Stimulated activated CD4-positive, alpha-beta T cell treated with anti-CD3 and anti-CD28 coated beads, Interleukin-4, amount 100 ng/mL, for 4 hours (primary cell): ENCODE results near the gene GNB1L.

Source experiments
- DNase-seq, 2 experiments: peaks; one replicate each; pipeline ENCODE4 v3.0.0-alpha.2; 2020

The GNB1L gene

GRCh38 chr22:19859861-19860510, 5.3 kb upstream of the GNB1L start:
- DNase-seq, result no peak

GRCh38 chr22:19857382-19857781, 2.7 kb upstream of the GNB1L start:
- no peak for DNase-seq

- peak; percentile 50 to 54 for DNase-seq
These were observed 1.1 kb upstream of the GNB1L start for GRCh38 chr22:19855504-19856409.

GRCh38 chr22:19853879-19854777, 546 bp downstream of the GNB1L start:
- no peak for DNase-seq

- no peak for DNase-seq
These were observed 1.4 kb downstream of the GNB1L start for GRCh38 chr22:19853058-19853878.

DNA sequence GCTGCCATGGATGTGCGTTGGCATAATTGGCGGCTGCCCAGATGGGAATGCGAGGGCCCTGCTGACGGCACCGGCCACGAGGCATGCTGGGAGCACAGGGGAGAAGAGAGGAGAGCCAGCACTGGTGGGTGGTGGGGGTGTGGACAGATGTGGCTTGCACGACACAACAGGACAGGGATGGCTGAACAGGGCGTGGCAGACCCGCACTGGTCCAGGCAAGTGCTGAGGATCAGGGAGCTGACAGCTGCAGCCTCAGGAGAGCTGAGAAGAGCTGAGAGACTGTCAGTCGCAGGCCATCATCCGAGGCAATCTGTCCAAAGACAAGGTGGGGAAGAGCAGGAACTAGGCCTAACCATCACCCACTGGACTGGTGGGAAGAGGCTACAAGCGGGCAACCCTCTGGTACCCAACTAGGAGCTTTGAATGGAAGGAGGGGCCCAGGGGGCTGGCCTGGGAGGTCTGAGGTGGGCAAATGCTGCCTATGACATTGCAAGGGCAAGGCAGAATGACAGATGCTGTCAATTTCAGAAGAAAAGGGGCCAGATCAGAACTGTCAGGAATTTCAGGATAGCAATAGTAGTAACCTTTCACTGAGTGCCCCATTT, 2.4 kb downstream of the GNB1L start:
- no peak for DNase-seq

DNA sequence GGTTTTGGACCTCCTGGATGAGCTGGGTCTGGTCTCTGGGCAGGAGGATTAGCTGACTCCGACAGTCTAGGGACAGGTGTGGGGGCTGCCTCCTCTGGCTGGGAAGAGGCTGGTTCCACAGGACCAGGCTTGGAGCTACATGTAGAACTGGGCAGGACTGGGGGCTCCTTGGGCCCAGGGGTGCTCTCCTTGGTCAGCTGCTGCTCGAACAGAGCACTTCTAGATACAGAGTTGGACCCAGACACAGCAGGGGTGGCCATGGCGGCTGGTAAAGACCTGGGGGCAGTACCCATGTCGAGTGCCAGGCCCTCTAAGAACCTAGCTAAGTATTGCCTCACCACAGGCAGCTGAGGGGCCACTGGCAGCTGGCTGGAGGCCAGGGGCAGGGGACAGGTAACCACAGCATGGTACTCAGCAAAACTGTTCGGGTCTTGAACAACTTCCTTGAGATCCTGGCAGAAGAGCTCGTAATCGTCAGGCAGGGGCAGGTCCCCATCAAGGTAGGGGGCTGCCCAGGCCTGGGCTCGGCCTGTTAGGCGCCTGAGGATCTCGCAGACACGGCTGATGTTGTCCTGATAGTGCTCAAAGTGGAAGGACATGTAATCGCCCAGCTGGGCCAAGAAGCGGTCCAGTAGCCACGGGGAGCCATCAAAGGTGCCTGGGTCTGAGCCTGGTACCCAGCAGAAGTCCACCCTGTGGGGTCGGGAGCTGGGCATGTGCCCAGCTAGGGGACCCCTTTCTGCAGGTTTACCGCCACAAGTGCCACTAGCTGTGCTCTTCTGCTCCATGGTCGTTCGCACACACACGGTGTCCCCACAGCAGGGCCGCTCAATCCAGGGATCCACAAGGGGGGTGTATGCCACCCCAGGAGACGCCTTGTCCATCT, 3.1 kb downstream of the GNB1L start:
- DNase-seq, result no peak

GRCh38 chr22:19850763-19851109, 3.9 kb downstream of the GNB1L start:
- DNase-seq, result no peak

DNA sequence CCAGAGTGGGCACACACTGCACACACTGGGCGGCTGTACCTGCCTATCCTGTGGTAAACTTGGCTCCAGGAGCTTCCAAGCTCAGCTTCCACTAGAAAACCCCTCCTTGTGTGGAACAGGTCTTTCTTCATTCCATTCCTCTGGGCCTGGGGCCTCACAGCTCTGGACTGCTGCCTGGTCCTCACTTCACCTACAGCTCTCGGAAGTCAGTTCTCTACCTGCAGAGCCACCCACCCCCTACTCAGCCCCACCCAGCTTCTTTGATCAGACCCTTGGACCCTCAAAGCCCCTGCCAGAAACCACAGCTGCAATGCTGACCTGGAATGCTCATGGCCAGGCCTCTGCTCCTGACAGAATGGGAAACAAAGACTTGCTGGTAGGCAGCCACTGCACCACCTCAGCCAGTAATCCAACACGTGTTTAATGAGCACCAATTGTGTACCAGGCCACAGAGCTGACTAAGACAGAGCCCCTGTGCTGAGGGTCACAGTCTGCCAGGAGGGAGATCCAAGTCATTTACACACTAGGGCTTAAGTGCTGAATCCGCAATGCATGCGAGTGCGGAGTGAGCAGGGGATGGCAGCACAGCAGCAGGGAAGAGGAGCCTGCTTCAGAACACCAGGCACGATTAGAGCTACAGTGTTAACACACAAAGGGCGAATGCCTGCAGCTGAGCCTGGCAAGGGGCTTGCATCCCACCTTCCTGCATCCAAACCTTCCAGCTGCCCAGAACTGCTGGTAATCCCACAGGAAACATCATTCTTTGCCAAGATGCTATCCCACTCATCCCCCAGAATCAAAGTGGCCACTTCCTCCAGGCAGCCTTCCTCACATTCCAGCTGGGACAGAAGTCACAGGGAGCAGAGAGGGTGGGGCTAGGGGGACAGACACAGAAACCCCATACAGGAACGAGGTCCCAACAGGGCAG, 4.6 kb downstream of the GNB1L start:
- no peak for DNase-seq

GRCh38 chr22:19848298-19849224, 6.1 kb downstream of the GNB1L start:
- no peak for DNase-seq

GRCh38 chr22:19847345-19847632, 7.4 kb downstream of the GNB1L start:
- DNase-seq, result no peak

DNA sequence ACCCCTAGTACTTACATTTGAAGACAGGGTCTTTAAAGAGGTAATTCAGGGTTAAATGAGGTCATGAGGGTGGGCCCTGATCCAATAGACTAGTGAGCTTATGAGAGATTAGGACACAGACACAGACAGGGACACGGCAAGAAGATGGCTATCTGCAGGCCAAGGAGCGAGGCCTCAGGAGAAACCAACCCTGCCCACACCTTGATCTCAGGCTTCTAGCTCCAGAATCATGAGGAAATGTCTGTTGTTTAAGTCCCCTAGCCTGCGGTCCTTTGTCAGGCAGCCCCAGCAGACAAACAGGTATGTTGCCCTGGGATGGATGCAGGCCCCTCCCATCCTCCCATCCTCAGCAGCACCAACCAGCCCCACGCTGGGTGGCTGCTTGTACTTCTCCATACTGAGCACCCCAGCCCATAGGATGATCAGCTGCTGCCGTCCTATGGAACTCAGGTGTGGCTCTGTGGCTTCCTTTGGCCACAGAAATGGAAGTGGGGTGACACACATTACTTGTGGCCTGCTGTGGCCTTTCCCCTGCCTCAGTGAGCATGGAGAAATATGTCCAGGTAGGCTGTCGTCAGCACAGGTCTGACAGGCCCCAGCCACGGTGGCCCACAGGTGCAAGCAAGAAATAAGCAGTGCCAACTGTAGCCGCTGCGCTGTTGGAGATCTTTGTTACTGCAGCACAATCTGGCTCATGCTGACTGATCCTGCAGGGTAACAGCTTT, 7.9 kb downstream of the GNB1L start:
- no peak for DNase-seq

GRCh38 chr22:19845054-19845722, 9.5 kb downstream of the GNB1L start:
- DNase-seq, result no peak

- no peak for DNase-seq
These were observed 10.2 kb downstream of the GNB1L start for GRCh38 chr22:19844377-19845053.

DNA sequence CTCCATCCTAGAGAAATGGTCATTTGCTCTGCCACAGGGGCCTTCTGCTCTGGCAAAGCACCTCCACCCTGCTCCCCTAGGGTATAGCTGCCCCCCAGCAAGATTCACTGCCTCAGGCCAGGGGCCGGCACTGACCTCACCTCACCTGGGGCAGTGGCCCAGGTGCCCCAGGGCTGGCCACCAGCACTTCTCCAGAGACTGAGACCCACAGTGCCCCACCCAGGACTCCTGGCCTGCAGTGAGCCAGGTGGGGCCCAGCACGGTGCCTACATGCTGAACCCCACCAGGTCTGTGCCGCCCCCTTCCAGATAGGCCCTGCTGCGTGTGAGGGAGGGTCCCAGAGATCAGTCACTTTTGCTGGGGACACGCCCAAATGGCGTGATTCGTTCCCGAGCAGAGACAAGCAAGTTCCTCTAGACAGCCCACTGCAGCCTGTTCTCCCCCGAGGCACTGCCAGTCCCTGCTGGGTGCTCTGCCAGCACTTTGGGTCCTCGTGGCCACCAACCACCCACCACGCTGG, 10.8 kb downstream of the GNB1L start:
- DNase-seq, result no peak

DNA sequence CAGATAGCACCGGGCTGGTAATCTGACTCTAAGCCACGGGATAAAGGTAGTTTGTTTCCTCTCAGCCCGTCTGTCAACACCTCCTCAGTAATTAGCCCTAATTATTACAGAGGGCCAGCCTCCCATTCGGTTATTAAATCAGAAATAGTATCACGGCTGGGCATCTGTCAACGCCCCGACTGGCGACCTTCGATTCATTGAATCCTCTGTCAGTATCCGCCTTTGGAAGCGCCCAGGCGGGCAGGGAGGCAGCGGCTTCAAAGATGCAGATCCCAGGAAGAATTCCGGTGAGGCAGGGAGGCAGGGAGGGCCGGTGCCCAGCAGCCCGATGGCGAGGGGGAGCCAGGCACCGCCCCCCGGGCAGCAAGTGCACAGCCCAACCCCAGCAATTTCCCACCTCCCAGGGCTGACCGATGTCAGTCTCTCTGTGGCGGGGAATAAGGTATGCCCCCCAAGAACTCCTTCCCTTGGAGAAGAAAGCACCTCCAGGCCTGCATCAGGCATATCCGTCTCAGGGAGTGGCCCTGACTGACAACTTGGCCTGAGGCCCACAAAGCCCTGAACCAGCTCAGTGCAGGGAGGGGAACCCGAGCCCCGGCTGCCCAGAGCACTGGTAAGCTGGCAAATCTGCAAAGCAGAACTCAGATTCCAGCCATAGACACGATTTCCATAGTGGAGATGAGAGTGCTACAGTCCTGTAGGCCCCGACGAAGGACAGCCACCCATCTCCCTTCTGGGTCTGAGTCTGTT, 11.4 kb downstream of the GNB1L start:
- DNase-seq, result no peak
